Brain pericyte (primary cell): Measurements from ENCODE around the gene ECE1.

ENCODE experiments used
- DNase-seq: peaks from one replicate; pipeline ENCODE4 v3.0.0-alpha.2; 2012; ENCODE audit warnings: low read depth, low spot score

Gene ECE1

DNA sequence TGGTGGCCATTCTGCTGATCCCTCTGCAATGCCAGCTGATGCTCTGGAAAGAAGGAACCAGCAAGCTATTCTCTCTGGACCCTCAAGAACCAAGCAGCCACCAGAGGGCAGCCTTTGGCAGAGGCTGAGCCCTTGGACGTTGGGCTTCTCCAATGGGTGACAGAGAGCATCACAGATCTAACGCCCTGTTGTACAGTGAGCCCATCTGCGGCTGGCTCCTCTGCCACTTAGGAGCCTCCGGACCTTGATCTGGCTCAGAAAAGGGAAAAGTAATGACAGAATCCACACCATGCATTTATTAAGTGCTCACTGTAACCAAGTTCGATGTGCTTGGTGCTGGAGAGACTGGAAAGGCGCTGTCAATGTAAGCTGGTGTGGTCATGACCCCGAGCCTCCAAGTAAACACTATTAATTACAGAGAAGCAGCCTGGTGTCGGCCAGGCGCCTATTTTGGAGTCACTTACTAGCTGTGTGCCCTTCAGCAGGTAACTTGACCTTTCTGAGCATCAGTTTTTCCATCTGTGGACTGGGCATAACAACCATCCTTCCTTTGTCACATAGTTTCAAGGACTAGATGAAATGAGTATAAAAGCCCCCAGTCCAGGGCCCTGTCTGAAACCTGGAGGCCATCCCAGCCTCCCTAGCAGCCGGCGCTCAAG is 34.9 kb downstream of the ECE1 start:
- no peak for DNase-seq

DNA sequence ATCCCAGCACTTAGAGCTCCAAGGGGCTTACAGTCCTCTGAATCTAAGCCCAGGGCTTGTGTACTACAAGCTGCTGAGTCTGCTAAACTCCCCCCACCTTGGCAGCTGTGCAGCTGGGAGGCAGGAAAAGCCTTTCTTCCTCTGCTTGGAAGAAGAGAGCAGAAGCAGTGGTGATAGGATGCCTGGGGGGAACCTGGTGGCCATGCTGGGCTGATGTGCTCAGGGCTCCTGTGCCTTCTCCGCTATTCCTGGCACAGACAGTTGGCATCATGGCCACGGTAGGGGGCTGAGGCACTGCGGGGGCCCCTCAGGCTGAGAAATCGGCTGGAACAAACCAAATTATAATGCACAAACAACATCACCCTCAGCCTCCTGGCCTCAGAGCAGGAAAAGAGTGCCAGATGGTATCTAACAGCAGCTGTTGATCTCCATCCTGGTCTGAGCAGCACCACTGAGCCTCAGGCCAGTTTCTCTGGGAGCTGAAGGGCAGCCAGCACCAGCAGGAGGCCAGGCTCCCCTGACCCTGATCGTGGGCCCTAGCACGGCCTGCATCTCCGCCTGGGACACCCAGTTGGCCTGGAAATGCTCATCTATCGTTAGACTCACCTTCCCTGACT is 35.8 kb downstream of the ECE1 start:
- peak; percentile 75 for DNase-seq

DNA sequence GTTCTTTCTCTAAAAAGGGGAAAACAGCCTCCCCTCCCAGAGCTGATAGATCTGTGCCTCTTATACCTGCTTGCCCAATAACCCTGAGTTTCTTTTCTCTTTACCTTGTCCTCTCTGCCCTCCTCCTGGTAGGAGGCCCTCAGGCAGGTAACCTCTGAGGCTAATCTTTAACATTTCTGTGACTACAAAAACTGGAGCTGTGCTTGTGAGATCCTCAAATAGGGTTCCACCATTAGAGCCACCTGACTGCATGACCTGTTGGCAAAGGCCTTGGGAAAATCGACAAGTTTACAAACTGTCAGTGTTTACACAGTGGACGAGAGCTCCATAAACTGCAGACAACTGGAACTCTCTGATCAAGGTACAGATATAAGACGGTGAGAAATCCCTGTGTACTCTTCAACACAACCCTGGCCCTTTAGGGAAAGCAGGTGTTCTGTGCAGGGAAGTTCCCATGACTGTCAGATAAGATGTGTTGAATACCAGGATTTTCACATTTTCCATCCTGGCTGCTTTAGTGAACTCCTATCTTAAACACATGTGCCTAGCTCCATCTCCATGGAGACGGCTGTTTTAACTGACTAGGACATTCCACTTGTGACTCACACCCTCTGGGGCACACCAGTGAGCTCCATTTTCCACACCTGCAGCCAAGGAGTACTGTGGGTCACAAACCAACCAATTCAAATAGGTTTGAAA is 38.3 kb downstream of the ECE1 start:
- no peak for DNase-seq

DNA sequence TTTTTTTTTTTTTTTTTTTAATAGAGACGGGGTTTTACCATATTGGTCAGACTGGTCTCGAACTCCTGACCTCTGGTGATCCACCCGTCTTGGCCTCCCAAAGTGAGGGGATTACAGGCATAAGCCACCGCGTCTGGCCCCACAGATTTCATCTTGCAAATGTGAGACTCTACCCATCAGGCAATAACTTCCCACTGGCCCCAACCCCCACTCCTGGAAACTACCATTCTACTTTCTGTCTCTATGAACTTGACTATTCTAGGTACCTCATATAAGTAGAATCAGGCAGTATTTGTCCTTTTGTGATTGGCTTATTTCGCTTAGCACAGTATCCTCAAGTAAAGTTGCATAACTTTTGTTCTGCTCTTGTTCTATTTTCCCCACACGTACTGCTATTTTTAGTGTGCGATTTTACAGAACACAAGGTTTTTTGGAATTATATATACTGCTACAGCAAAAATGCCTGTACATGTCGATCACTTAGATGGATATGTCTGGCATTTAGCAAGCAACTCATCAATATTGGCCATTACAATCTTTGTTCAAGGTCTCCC is 40.2 kb downstream of the ECE1 start:
- no peak for DNase-seq

- DNase-seq = no peak
These were observed 42.2 kb downstream of the ECE1 start for GRCh38 chr1:21247892-21248715.

GRCh38 chr1:21246905-21247642 is 43.2 kb downstream of the ECE1 start:
- DNase-seq = no peak

DNA sequence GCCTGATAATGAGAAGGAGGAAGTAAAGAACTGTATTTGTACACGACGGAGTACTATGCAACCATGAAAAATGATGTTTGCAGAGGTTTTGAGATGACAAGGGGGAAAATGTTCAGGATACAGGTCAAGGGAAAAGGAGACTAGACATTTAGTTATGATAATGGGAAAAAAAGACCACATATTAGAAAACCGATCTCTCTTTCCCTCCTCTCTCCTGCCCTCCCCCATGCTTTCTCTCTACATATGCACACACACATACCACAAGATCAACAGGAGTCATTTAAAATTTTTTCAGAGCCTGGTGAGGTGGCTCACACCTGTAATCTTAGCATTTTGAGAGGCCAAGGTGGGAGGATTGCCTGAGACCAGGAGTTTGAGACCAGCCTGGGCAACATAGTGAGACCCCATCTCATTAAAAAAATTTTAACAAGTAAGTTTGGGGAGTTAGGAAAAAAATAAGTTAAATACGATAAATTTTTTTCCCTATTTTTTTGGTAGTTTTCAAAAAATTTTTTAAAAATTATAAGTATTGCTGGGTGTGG is 44.5 kb downstream of the ECE1 start:
- DNase-seq = no peak

GRCh38 chr1:21244986-21245687 is 45.1 kb downstream of the ECE1 start:
- DNase-seq = no peak

DNA sequence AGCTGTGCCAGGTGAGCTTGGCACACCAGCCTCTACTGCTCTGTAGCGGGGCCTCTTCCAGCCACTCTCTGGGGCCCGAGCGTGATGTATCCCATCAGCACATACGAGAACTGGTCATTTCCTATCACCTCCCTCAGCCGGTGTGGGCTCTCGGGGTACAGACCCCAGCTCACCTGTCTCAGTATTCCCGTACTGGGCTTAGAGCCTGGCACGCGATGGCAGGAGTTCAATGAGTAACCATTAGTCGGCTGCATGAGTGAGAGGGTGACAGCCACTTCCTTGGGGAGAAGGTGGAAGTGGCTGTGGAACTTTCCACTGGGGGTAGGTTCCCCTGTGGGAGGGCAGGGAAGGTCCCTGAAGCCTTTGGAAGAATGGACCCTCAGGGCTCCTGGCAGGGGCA is 46.1 kb downstream of the ECE1 start:
- DNase-seq = no peak

- no peak for DNase-seq
These were observed 47.4 kb downstream of the ECE1 start for GRCh38 chr1:21242846-21243245.

GRCh38 chr1:21241771-21242581 is 48.3 kb downstream of the ECE1 start:
- DNase-seq = no peak

GRCh38 chr1:21240706-21241105 is 49.6 kb downstream of the ECE1 start:
- no peak for DNase-seq

- no peak for DNase-seq
These were observed 51.0 kb downstream of the ECE1 start for GRCh38 chr1:21239221-21239620.

GRCh38 chr1:21238141-21238800 is 52.0 kb downstream of the ECE1 start:
- DNase-seq = no peak

- no peak for DNase-seq
These were observed 52.7 kb downstream of the ECE1 start for GRCh38 chr1:21237446-21238088.

DNA sequence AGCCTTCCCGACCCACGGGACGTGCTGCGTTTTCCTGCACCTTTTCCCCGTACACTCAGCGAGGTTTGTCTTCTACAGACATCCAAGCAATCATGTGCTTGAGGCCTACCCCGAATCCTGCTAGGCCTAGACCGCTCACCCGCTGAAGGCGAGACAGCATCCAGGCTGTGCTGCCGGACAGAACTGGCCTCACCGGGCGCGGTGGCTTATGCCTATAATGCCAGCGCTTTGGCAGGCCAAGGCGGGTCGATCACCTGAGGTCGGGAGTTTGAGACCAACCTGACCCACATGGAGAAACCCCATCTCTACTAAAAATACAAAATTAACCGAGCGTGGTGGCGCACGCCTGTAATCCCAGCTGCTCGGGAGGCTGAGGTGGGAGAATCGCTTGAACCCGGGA is 54.1 kb downstream of the ECE1 start:
- DNase-seq = no peak

DNA sequence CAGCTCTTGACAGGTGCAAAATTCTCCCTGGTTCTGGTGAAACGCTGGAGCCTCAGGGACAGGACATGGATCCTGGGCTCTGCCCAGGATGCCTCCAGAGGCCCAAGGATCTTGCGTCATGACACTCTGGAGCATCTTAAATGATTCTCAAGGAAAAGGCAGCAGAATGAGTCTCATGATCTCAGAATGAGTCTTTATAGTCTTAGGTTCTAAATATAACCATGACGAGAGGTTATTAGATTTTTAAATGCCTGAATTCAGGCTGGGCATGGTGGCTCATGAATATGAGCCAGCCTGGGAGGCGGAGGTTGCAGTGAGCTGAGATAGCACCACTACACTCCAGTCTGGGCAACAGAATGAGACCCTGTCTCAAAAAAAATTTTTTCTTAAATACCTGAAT is 55.5 kb downstream of the ECE1 start:
- no peak for DNase-seq

DNA sequence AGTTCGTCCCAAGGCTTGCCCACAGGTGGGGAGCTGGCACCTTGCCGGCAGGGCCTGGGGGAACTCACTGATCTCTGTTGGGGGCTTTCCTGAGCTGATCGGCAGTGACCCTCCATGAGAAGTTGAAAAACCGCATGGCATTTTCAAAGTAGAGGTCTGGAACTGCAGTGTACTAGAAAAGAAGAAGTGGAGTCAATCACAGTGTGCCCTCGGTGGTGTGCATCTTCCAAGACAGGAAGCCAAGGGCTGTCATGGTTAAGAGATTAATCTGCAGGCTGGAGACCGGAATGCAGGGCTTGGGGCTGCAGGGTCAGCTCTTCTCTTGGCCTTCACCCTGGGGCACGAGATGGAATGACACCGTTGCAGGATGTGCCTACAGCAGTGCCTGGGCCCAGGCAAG is 56.8 kb downstream of the ECE1 start:
- no peak for DNase-seq
